ENCODE measurements around the gene CLEC4E. TPM values are rescaled to one million over a fixed set of nuclear protein-coding genes. Genes with fewer than 3 reads are reported as not detected.
"Not testable (repeated sequence)": the region's sequence is repeated elsewhere in the genome, so short reads cannot be mapped to it uniquely, and the experiment has no call there.

Gene CLEC4E
- total and polyA plus RNA-seq, 2 experiments from 2014 or later = not detected

DNA sequence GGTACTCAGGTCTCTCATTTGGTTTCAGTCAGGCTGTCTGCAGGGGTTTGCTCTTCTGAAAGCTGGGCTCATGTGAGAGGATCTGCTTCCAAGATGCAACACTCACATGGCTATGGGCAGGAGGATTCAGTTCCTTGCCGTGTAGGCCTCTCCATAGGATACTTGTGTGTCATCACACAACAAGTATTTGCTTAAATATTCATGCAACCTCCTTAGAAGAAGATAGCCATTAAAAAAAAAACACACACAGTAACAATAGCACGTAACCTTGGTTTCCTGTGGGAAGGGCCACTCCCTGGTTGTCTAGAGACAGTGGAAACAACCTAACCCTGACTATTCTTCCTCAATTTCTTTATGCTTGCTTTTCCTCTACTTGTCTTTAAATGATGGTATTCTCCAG lies 31.8 kb upstream of the CLEC4E start:
- no peak overlapping the region for H3K27ac ChIP-seq
- no peaks in the 10 kb centered on the region for H3K27me3 ChIP-seq
- H3K4me3 ChIP-seq = no peak overlapping the region
- H3K36me3 ChIP-seq = no peaks in the 10 kb centered on the region
- H3K9me3 ChIP-seq (ENCODE audit: low read depth) = no peaks in the 10 kb centered on the region
- TF ChIP-seq CTCF (IDR thresholded peaks at IDR 0.05; ENCODE audit: low read depth, low read length) = no peak
- no peak for DNase-seq (ENCODE audit: low read depth in 1 of 2, low spot score in 1 of 2)
- H3K4me1 ChIP-seq (ENCODE audit: low read depth) = no peaks in the 10 kb centered on the region

DNA sequence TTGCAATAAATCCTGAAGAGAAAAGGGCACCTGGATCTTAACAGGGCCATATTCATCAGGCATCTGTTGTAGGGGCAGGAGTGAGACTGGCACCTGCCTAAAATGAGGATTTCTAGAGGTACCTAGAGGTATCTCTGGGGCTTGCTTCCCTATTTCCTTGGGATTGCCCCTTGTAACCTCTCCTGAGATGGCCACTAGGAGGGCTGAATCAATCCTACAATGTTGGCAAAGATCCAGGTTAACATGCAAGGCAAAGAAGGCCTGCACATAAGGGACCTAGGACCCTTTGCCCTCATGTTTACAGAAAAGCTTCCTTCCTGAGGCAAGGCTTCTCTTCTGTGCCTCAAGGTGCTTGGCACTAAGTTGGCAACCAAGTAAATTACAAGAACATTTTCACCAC lies 25.8 kb upstream of the CLEC4E start:
- Histone ChIP-seq H3K27ac (no peak overlapping the region), H3K4me1 (ENCODE audit: low read depth) (no peaks in the 10 kb centered on the region), H3K9me3 (ENCODE audit: low read depth) (no peaks in the 10 kb centered on the region), H3K27me3 (no peaks in the 10 kb centered on the region), H3K36me3 (no peaks in the 10 kb centered on the region), H3K4me3 (no peak overlapping the region)
- DNase-seq (ENCODE audit: low read depth in 1 of 2, low spot score in 1 of 2) = no peak
- no peak for TF ChIP-seq CTCF (IDR thresholded peaks at IDR 0.05; ENCODE audit: low read depth, low read length)

DNA sequence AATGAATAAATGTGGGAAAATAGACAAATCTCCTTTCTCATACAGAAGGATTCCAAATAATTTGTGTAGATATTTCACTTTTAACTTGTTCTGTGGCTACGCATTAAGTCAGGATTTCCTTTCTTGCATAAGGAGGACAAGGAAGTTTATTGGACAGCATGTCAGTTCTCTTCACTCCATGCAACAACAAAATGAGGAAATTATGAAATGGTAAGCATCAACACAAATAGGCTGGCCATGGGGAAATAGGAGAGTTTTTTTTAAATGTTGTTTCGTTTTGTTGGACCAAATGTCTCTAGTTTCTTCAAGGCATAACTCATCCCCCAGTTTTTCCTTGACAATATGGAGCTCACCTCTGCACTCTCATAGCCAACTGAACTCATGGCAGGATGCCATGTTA lies 25.3 kb upstream of the CLEC4E start:
- H3K27ac ChIP-seq; H3K27me3 ChIP-seq; H3K4me3 ChIP-seq; H3K36me3 ChIP-seq; H3K9me3 ChIP-seq (ENCODE audit: low read depth); DNase-seq (ENCODE audit: low read depth in 1 of 2, low spot score in 1 of 2); H3K4me1 ChIP-seq (ENCODE audit: low read depth): not testable (repeated sequence)

DNA sequence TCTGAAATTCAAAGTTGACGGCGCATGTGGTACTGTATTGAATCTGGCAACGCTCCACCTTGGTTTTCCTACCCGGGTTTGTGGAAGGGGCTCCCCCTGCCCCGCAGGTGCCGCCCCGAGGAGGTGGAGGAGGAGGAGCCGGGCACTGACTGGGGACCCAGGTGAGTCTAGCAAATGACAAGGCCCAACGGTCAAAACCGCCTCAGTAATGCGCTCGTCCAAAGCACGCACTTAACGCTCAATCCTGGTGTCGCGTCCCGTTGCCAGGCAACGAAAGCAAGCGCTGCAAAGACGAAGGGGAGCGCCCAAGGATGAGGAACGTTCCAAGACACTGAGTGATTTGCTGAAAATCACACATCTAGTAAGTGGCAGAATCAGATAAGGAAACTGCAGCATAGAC lies 24.0 kb upstream of the CLEC4E start:
- H3K27ac ChIP-seq = no peak overlapping the region
- DNase-seq (ENCODE audit: low read depth in 1 of 2, low spot score in 1 of 2) = peak in 1 of 2 donors; percentile 19
- peaks cover 15% of the 10 kb centered on the region for H3K4me1 ChIP-seq (ENCODE audit: low read depth)
- H3K36me3 ChIP-seq = no peaks in the 10 kb centered on the region
- H3K9me3 ChIP-seq (ENCODE audit: low read depth) = no peaks in the 10 kb centered on the region
- H3K27me3 ChIP-seq = no peaks in the 10 kb centered on the region
- no peak overlapping the region for H3K4me3 ChIP-seq
- TF ChIP-seq CTCF (IDR thresholded peaks at IDR 0.05; ENCODE audit: low read depth, low read length) = no peak

DNA sequence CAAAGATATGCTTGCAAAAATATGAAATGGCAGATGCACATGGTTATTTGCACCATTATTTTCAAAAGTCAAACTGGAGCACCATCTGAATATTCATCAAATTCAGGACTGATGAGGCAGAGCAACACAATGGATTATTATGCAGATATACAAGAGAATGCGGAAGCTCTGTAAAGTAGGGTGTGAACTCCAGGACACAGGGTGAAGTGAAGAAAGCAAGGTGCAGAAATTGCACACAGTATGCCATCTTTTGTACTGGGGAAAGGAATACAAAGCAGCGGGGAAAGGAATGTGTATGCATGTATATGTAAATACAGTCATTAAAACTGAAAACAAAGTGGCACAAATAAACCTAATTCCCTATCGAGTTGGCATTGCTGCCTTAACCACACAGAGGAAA lies 22.7 kb upstream of the CLEC4E start:
- Histone ChIP-seq H3K27ac (no peak overlapping the region), H3K4me3 (no peak overlapping the region), H3K36me3 (no peaks in the 10 kb centered on the region), H3K4me1 (ENCODE audit: low read depth) (peaks cover 15% of the 10 kb centered on the region), H3K27me3 (no peaks in the 10 kb centered on the region), H3K9me3 (ENCODE audit: low read depth) (no peaks in the 10 kb centered on the region)
- no peak for TF ChIP-seq CTCF (IDR thresholded peaks at IDR 0.05; ENCODE audit: low read depth, low read length)
- no peak for DNase-seq (ENCODE audit: low read depth in 1 of 2, low spot score in 1 of 2)

- Histone ChIP-seq H3K4me1 (ENCODE audit: low read depth) (peaks cover 15% of the 10 kb centered on the region), H3K36me3 (no peaks in the 10 kb centered on the region), H3K9me3 (ENCODE audit: low read depth) (no peaks in the 10 kb centered on the region), H3K27me3 (no peaks in the 10 kb centered on the region), H3K4me3 (no peak overlapping the region), H3K27ac (no peak overlapping the region)
- no peak for DNase-seq (ENCODE audit: low read depth in 1 of 2, low spot score in 1 of 2)
- TF ChIP-seq CTCF (IDR thresholded peaks at IDR 0.05; ENCODE audit: low read depth, low read length) = no peak
These were observed 21.6 kb upstream of the CLEC4E start for GRCh38 chr12:8562310-8562709.
